Panc1 (cell line): Measurements from ENCODE around the gene RAD1. TPM values are rescaled to one million over a fixed set of nuclear protein-coding genes. Genes with fewer than 3 reads are reported as not detected.
A peak's percentile ranks its signal among the peaks of the same experiment; 100 is the strongest.

ENCODE experiments used
- ATAC-seq: fragments of 200-7000 bp; cut with Tn5 transposase; 2 replicates; pipeline ENCODE4 v1.9.1; 2020; ENCODE audit warnings: mild to moderate bottlenecking, moderate library complexity
- BruUV-seq: library from RNA; stranded (reverse); fragments of 400-500 nt; replicated peaks from 2 replicates; lab custom pipeline; 2021; lab: Mats Ljungman, UMichigan
- CTCF ChIA-PET: fragments of 300-600 bp; sonication (Branson Sonifier 250); formaldehyde crosslinking; loops from one replicate; lab custom pipeline; 2022; ENCODE audit warnings: antibody characterized with exemption; lab: Charles Lee
- POLR2A ChIA-PET: fragments of 300-600 bp; sonication (Branson Sonifier 250); formaldehyde crosslinking; loops from one replicate; lab custom pipeline; 2022; ENCODE audit warnings: antibody characterized with exemption; lab: Charles Lee
- DNase-seq: peaks from one replicate; pipeline ENCODE4 v3.0.0-alpha.2; 2010; ENCODE audit warnings: low read depth, low spot score
- H3K27ac ChIP-seq: 2 replicates; pipeline ENCODE4 v1.5.1; 2011; ENCODE audit warnings: mild to moderate bottlenecking, low read length, inconsistent platforms
- H3K27me3 ChIP-seq: fragments of 200-500 bp; sonication (Bioruptor generic); 2 replicates; pipeline ENCODE4 v1.6.0; 2014; ENCODE audit warnings: low read length, inconsistent platforms; ENCODE audit not compliant: control insufficient read depth, insufficient read depth
- H3K36me3 ChIP-seq: fragments of 200-500 bp; sonication (Bioruptor generic); 2 replicates; pipeline ENCODE4 v1.5.1; 2014; ENCODE audit warnings: inconsistent platforms, mild to moderate bottlenecking, low read length, moderate library complexity; ENCODE audit not compliant: control insufficient read depth, insufficient read depth
- H3K4me1 ChIP-seq: 2 replicates; pipeline ENCODE4 v1.5.1; 2011; ENCODE audit warnings: inconsistent platforms, mild to moderate bottlenecking, low read length, moderate library complexity; ENCODE audit not compliant: control insufficient read depth, insufficient read depth
- H3K4me3 ChIP-seq, 2 experiments: 2 replicates each; pipeline ENCODE4 v1.5.1; 2011 to 2012; ENCODE audit warnings: low read depth in 2 of 2, low read length in 2 of 2, mild to moderate bottlenecking in 2 of 2, inconsistent platforms in 1 of 2, moderate library complexity in 1 of 2
- H3K9me3 ChIP-seq: fragments of 200-500 bp; sonication (Bioruptor generic); 2 replicates; pipeline ENCODE4 v1.5.1; 2014; ENCODE audit warnings: low read depth, mild to moderate bottlenecking, inconsistent platforms, low read length, moderate library complexity; ENCODE audit not compliant: control insufficient read depth, insufficient read depth
- POLR2AphosphoS5 ChIP-seq: IDR thresholded peaks from 2 replicates; pipeline ENCODE4 v1.6.1; 2012; ENCODE audit warnings: mild to moderate bottlenecking, low read depth, low read length, moderate library complexity
- REST ChIP-seq, 2 experiments: IDR thresholded peaks; 2 replicates each; pipeline ENCODE4 v1.6.1; 2011 to 2012; ENCODE audit warnings: low read depth in 2 of 2, control low read depth in 1 of 2, low read length in 1 of 2, mild to moderate bottlenecking in 1 of 2, moderate library complexity in 1 of 2; ENCODE audit not compliant: insufficient read depth in 1 of 2
- TCF7L2 ChIP-seq: IDR thresholded peaks from 2 replicates; pipeline ENCODE4 v1.6.1; 2011; ENCODE audit warnings: mild to moderate bottlenecking, low read depth, low read length, inconsistent platforms
- in situ Hi-C: cut with HindIII; loops from 2 replicates; pipeline ENCODE4 v1.10.0; 2016; ENCODE audit warnings: low sequenced_read_pairs, low pct_unique_long_range_greater_than_20kb
- intact Hi-C: fragments of 100-400 bp; cut with micrococcal nuclease; formaldehyde crosslinking; loops from one replicate; pipeline ENCODE4 v1.10.0; 2022; ENCODE audit not compliant: unreplicated experiment
- total RNA-seq: library from RNA; stranded (reverse); gene quantifications from one replicate; pipeline ENCODE4 v1.2.1, GENCODE V29; 2021; ENCODE audit not compliant: unreplicated experiment
- TF ChIP-seq, protein P1 (sequence below): fragments of 450-650 bp; IDR thresholded peaks from 2 replicates; pipeline ENCODE4 v1.5.1; 2017; ENCODE audit warnings: mild to moderate bottlenecking

The RAD1 gene
- total RNA-seq, 1 experiment from 2014 or later, result 31.8 TPM

DNA sequence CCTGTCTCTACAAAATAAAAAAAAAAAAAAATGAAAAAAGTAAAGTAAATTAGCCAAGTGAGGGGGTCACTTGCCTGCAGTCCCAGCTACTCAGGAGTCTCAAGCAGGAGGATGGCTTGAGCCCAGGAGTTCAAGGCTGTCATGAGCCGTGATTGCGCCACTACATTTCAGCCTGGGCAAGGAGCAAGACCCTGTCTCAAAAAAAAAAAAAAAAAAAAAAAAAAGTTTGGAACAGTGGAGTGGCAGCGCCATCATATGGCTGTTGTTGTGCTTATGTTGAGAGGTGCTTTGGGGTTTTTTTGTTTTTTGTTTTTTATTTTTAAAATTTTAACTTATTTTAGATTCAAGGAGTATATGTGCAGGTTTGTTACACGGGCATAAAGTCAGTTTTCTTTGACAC is 3.8 kb upstream of the RAD1 start:
- intact Hi-C loops (no loop called here), in situ Hi-C loops (no loop called here)
- DNase-seq (no peak), ATAC-seq (no peak)
- Histone ChIP-seq H3K4me1 (peaks cover 22% of the 10 kb centered on the region), H3K27ac (no peak overlapping the region), H3K4me3 (no peak overlapping the region), H3K27me3 (no peaks in the 10 kb centered on the region), H3K36me3 (peaks cover 47% of the 10 kb centered on the region), H3K9me3 (no peaks in the 10 kb centered on the region)
- BruUV-seq, result no TSS peak
- TF ChIP-seq, protein P1, sequence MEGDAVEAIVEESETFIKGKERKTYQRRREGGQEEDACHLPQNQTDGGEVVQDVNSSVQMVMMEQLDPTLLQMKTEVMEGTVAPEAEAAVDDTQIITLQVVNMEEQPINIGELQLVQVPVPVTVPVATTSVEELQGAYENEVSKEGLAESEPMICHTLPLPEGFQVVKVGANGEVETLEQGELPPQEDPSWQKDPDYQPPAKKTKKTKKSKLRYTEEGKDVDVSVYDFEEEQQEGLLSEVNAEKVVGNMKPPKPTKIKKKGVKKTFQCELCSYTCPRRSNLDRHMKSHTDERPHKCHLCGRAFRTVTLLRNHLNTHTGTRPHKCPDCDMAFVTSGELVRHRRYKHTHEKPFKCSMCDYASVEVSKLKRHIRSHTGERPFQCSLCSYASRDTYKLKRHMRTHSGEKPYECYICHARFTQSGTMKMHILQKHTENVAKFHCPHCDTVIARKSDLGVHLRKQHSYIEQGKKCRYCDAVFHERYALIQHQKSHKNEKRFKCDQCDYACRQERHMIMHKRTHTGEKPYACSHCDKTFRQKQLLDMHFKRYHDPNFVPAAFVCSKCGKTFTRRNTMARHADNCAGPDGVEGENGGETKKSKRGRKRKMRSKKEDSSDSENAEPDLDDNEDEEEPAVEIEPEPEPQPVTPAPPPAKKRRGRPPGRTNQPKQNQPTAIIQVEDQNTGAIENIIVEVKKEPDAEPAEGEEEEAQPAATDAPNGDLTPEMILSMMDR, result peak; percentile 44; the same call in 1 of the 2 replicates
- TF ChIP-seq POLR2AphosphoS5 (no peak), REST (IDR thresholded peaks at IDR 0.05; ENCODE audit: insufficient read depth in 1 of 2, low read depth in 2 of 2, low read length in 1 of 2) (no peak)
- ChIA-PET POLR2A (no interaction called here), CTCF (interaction anchor here (0.7 kb wide), 2 partner anchors 84 to 442 kb away, joined by 6 to 10 read pairs; no protein-coding TSS in a partner anchor)

DNA sequence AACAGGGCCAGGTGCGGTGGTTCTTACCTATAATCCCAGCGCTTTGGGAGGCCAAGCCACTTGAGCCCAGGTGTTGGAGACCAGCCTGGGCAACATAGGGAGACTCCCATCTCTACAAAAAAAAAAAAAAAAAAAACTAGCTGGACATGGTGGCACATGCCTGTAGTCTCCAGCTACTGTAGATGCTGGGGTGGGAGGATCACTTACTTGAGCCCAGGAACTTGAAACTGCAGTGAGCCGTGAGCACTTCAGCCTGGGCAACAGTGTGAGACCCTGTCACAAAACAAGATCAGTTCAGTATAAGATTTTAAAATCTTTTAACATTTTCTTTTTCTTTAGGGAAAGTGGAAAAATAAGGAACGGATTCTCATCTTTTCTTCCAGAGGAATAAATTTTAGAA is 2.7 kb upstream of the RAD1 start:
- Histone ChIP-seq H3K36me3 (peaks cover 53% of the 10 kb centered on the region), H3K4me1 (peaks cover 18% of the 10 kb centered on the region), H3K4me3 (peak overlapping the region in 1 of 2 experiments; percentile 98; a peak in 1 of 4 replicates), H3K27me3 (no peaks in the 10 kb centered on the region), H3K27ac (0 out of 2 replicates have a peak overlapping the region, but pooled peaks have one; percentile 31), H3K9me3 (no peaks in the 10 kb centered on the region)
- no peak for TF ChIP-seq POLR2AphosphoS5
- in situ Hi-C loops (no loop called here), intact Hi-C loops (no loop called here)
- ATAC-seq (no peak), DNase-seq (no peak)
- CTCF ChIA-PET, result interaction anchor here (0.8 kb wide), 1 partner anchor 11 kb away, joined by 11 read pairs; no protein-coding TSS in a partner anchor
- POLR2A ChIA-PET, result interaction anchor here (0.6 kb wide), 2 partner anchors 38 to 1462 kb away, joined by 5 to 6 read pairs; no protein-coding TSS in a partner anchor
- BruUV-seq, result no TSS peak

DNA sequence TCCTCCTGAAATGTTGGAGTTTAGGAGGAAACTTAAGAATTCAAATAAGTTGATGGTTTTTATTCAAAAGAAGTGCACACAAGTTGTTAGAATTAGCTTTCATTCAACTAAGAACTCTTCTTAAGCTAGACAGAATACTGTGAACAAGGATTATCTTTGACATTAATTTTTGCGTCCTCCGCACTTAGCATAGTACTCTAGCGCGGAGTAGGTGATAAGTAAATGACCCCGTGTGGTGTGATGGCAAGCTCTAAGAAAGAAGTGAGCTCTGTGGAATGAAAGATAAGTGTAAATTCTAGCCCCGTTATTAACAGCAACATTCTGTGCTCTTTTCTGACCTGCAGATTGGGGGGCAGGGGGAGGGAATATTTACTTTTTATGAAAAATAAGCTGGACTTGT is 1.2 kb upstream of the RAD1 start:
- DNase-seq (no peak), ATAC-seq (no peak)
- BruUV-seq, result no TSS peak
- H3K4me1 ChIP-seq, result peaks cover 12% of the 10 kb centered on the region
- peaks cover 49% of the 10 kb centered on the region for H3K36me3 ChIP-seq
- peak overlapping the region; percentile 99 for H3K27ac ChIP-seq
- ChIA-PET CTCF (no interaction called here), POLR2A (interaction anchor here (0.5 to 2.4 kb wide), 3 partner anchors 13 to 18 kb away, joined by 3 to 17 read pairs (median 4); partner anchors contain the start of gene DNAJC21)
- in situ Hi-C loops (no loop called here), intact Hi-C loops (no loop called here)
- peak overlapping the region; percentile 98 to 99 for H3K4me3 ChIP-seq
- H3K27me3 ChIP-seq, result no peaks in the 10 kb centered on the region
- 0 out of 2 replicates have a peak, but pooled peaks have one; percentile 0 for TF ChIP-seq TCF7L2
- no peak for TF ChIP-seq REST (IDR thresholded peaks at IDR 0.05; ENCODE audit: insufficient read depth in 1 of 2, low read depth in 2 of 2, low read length in 1 of 2)
- no peaks in the 10 kb centered on the region for H3K9me3 ChIP-seq
